ENCODE data around the gene ADAMTS9.

The ADAMTS9 gene

GRCh38 chr3:64616953-64617352 lies 70.8 kb downstream of the ADAMTS9 start:
- peak; percentile 1 for DNase-seq

- DNase-seq, result no peak
Observed at GRCh38 chr3:64612916-64613526, 74.8 kb downstream of the ADAMTS9 start.

GRCh38 chr3:64612082-64612860 lies 75.5 kb downstream of the ADAMTS9 start:
- no peak for DNase-seq

GRCh38 chr3:64608741-64609140 lies 79.1 kb downstream of the ADAMTS9 start:
- no peak for DNase-seq

GRCh38 chr3:64607032-64607551 lies 80.7 kb downstream of the ADAMTS9 start:
- DNase-seq, result no peak

GRCh38 chr3:64604313-64604712 lies 83.5 kb downstream of the ADAMTS9 start:
- DNase-seq, result no peak

GRCh38 chr3:64601824-64602223 lies 86.0 kb downstream of the ADAMTS9 start:
- no peak for DNase-seq

GRCh38 chr3:64600246-64600950 lies 87.4 kb downstream of the ADAMTS9 start:
- DNase-seq, result no peak

- DNase-seq, result no peak
Observed at GRCh38 chr3:64599651-64600050, 88.1 kb downstream of the ADAMTS9 start.

GRCh38 chr3:64595253-64595694 lies 92.5 kb downstream of the ADAMTS9 start:
- DNase-seq, result no peak

- DNase-seq, result no peak
Observed at GRCh38 chr3:64594134-64594533, 93.7 kb downstream of the ADAMTS9 start.

GRCh38 chr3:64593350-64593749 lies 94.5 kb downstream of the ADAMTS9 start:
- DNase-seq, result no peak

GRCh38 chr3:64591615-64592014 lies 96.2 kb downstream of the ADAMTS9 start:
- no peak for DNase-seq

GRCh38 chr3:64588380-64588779 lies 99.4 kb downstream of the ADAMTS9 start:
- DNase-seq, result no peak

- DNase-seq, result no peak
Observed at GRCh38 chr3:64586952-64587351, 100.8 kb downstream of the ADAMTS9 start.

- DNase-seq, result no peak
Observed at GRCh38 chr3:64584179-64584578, 103.6 kb downstream of the ADAMTS9 start.

- no peak for DNase-seq
Observed at GRCh38 chr3:64578797-64579196, 109.0 kb downstream of the ADAMTS9 start.

- DNase-seq, result no peak
Observed at GRCh38 chr3:64578062-64578770, 109.6 kb downstream of the ADAMTS9 start.

GRCh38 chr3:64576211-64576775 lies 111.5 kb downstream of the ADAMTS9 start:
- no peak for DNase-seq

- peak; percentile 15 for DNase-seq
Observed at GRCh38 chr3:64575211-64575844, 112.5 kb downstream of the ADAMTS9 start.

- no peak for DNase-seq
Observed at GRCh38 chr3:64574194-64574593, 113.6 kb downstream of the ADAMTS9 start.

- DNase-seq, result no peak
Observed at GRCh38 chr3:64571982-64572381, 115.8 kb downstream of the ADAMTS9 start.

Measured in hematopoietic multipotent progenitor cell treated with erythropoietin and hydrocortisone succinate and interleukin-3 and kit ligand, for 6 days (in vitro differentiated cells).